Smooth muscle cell (in vitro differentiated cells): ENCODE measurements around the gene MXI1. TPM values are rescaled to one million over a fixed set of nuclear protein-coding genes. Genes with fewer than 3 reads are reported as not detected.

Source experiments
- DNase-seq: peaks from one replicate; lab custom pipeline; 2025; ENCODE audit not compliant: unreplicated experiment; lab: John Stamatoyannopoulos, UW
- H2AFZ ChIP-seq: fragments of 200-600 bp; sonication (generic); 2 replicates; pipeline ENCODE4 v1.6.0; 2016; ENCODE audit warnings: antibody characterized with exemption, low read depth, mild to moderate bottlenecking
- H3F3A ChIP-seq: fragments of 200-600 bp; sonication (generic); 2 replicates; pipeline ENCODE4 v1.6.0; 2017; ENCODE audit warnings: antibody characterized with exemption, low read depth
- H3K27ac ChIP-seq: fragments of 200-600 bp; sonication (generic); 2 replicates; pipeline ENCODE4 v1.5.1; 2016; ENCODE audit warnings: low read depth, mild to moderate bottlenecking
- H3K27me3 ChIP-seq: fragments of 200-600 bp; sonication (generic); 2 replicates; pipeline ENCODE4 v1.6.1; 2016; ENCODE audit warnings: low read depth, mild to moderate bottlenecking
- H3K36me3 ChIP-seq: fragments of 200-600 bp; sonication (generic); 2 replicates; pipeline ENCODE4 v1.5.1; 2016; ENCODE audit warnings: low read depth
- H3K4me1 ChIP-seq: fragments of 200-600 bp; sonication (generic); 2 replicates; pipeline ENCODE4 v1.5.1; 2016; ENCODE audit warnings: low read depth
- H3K4me2 ChIP-seq: fragments of 200-600 bp; sonication (generic); 2 replicates; pipeline ENCODE4 v1.6.0; 2016; ENCODE audit warnings: mild to moderate bottlenecking
- H3K4me3 ChIP-seq: fragments of 200-600 bp; sonication (generic); 2 replicates; pipeline ENCODE4 v1.5.1; 2016; ENCODE audit warnings: mild to moderate bottlenecking
- H3K79me2 ChIP-seq: fragments of 200-600 bp; sonication (generic); 2 replicates; pipeline ENCODE4 v1.6.0; 2016; ENCODE audit warnings: low read depth, mild to moderate bottlenecking
- H3K9ac ChIP-seq: fragments of 200-600 bp; sonication (generic); 2 replicates; pipeline ENCODE4 v1.6.0; 2016; ENCODE audit warnings: low read depth
- H3K9me3 ChIP-seq: fragments of 200-600 bp; sonication (generic); replicated peaks from 2 replicates; pipeline ENCODE4 v1.5.1; 2016; ENCODE audit warnings: low read depth
- H4K20me1 ChIP-seq: fragments of 200-600 bp; sonication (generic); 2 replicates; pipeline ENCODE4 v1.6.0; 2016; ENCODE audit warnings: low read depth
- CTCF ChIP-seq: fragments of 200-600 bp; sonication (generic); IDR thresholded peaks from 2 replicates; pipeline ENCODE4 v1.5.1; 2017; ENCODE audit warnings: borderline replicate concordance, mild to moderate bottlenecking, antibody characterized with exemption; ENCODE audit not compliant: insufficient read depth, poor library complexity, severe bottlenecking
- WGBS: methylation state at CpG from one replicate; pipeline ENCODE4 v1.1.7; 2016; ENCODE audit warnings: low lambda C conversion rate; 5-methylcytosine and 5-hydroxymethylcytosine counted together
- polyA plus RNA-seq: library from polyadenylated mRNA; unstranded; fragments of >200 nt; fragmentation: Nextera tagmentation; extraction: Ambion mirVana; gene quantifications from 2 replicates; pipeline ENCODE4 v1.2.1, GENCODE V29; 2016
- total RNA-seq: library from RNA; depleted of rRNA; stranded (reverse); fragments of >200 nt; gene quantifications from 2 replicates; pipeline ENCODE4 v1.2.3, GENCODE V29; 2014

MXI1 gene
- total and polyA plus RNA-seq, 2 experiments from 2014 or later, result 35.9 to 52.3 TPM

- H3F3A ChIP-seq, result no peaks in the 10 kb centered on the region
- no peak for DNase-seq
- H3K4me2 ChIP-seq, result no peak overlapping the region
Measured at GRCh38 chr10:110174816-110175215, 32.6 kb upstream of the MXI1 start.

GRCh38 chr10:110175406-110175805 lies 32.0 kb upstream of the MXI1 start:
- no peak overlapping the region for H3K27ac ChIP-seq
- peaks cover 21% of the 10 kb centered on the region for H3K27me3 ChIP-seq
- H3K4me1 ChIP-seq, result peaks cover 5% of the 10 kb centered on the region
- no peak overlapping the region for H3K9ac ChIP-seq
- TF ChIP-seq CTCF, result no peak
- H3K9me3 ChIP-seq, result no peaks in the 10 kb centered on the region
- H3K4me3 ChIP-seq, result no peak overlapping the region
- no peaks in the 10 kb centered on the region for H4K20me1 ChIP-seq
- H3K79me2 ChIP-seq, result no peaks in the 10 kb centered on the region
- H3K36me3 ChIP-seq, result no peaks in the 10 kb centered on the region
- no peak for DNase-seq
- no peak overlapping the region for H3K4me2 ChIP-seq
- H3F3A ChIP-seq, result no peaks in the 10 kb centered on the region
- no peak overlapping the region for H2AFZ ChIP-seq
- 71% methylated on average over 2 of the region's 2 CpGs for WGBS

More at GRCh38 chr10:110174816-110175215, 32.6 kb upstream of the MXI1 start:
- peaks cover 5% of the 10 kb centered on the region for H3K4me1 ChIP-seq
- no peaks in the 10 kb centered on the region for H3K36me3 ChIP-seq
- H3K4me3 ChIP-seq, result no peak overlapping the region
- no peaks in the 10 kb centered on the region for H3K79me2 ChIP-seq
- no peak overlapping the region for H2AFZ ChIP-seq
- H4K20me1 ChIP-seq, result no peaks in the 10 kb centered on the region
- no peak for TF ChIP-seq CTCF
- H3K9me3 ChIP-seq, result no peaks in the 10 kb centered on the region
- H3K9ac ChIP-seq, result no peak overlapping the region
- 80% methylated on average over 5 of the region's 5 CpGs for WGBS
- no peak overlapping the region for H3K27ac ChIP-seq
- H3K27me3 ChIP-seq, result peaks cover 27% of the 10 kb centered on the region

DNA sequence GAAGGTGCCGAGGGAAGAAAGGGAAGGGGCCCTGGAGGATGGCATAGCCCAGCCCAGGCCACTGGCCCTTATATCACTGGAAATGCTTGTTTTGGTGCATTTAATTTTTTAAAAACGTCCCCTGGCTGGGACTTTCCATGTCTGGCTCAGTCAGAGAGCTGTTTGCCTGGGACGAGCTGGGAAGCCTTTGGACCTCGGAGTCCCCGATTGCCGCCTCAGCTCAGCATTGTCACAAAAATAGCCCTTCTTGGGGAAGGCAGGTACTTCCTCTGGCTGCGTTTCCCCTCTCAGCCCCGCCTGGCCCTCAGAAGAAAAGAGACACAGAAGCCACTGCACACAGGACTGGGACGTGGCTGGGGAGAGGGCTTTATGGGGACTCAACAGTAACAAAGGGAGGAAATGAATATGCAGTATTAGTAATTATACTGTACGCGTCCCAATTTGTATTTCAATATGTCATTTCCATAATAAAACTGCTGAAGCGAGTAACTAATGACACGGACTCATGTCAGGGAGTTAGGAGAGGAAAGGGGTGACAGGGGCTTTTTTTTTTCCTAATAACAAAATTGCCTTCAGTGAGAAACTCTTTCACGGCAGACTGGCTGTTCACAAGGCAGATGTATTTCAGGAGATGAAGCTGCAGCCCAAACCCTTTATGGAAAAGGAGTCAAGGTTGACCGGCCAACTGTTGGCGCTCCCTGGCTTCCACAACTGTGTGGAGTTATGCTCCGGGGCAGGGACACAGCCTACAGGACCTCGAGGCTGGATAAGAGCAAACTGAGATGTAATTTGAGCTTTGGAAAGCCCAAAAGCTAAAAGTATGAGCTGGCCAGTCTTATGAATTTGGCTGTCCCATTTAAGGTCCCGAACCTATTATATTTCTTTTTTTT lies 31.0 kb upstream of the MXI1 start:
- 73% methylated on average over 19 of the region's 19 CpGs for WGBS
- Histone ChIP-seq H4K20me1 (no peaks in the 10 kb centered on the region), H3K9ac (no peak overlapping the region), H3K27ac (no peak overlapping the region), H3K36me3 (no peaks in the 10 kb centered on the region), H3K79me2 (no peaks in the 10 kb centered on the region), H3K9me3 (no peaks in the 10 kb centered on the region), H3K4me1 (no peaks in the 10 kb centered on the region), H3K4me3 (no peak overlapping the region), H3K4me2 (no peak overlapping the region), H3F3A (no peaks in the 10 kb centered on the region), H3K27me3 (peaks cover 11% of the 10 kb centered on the region), H2AFZ (no peak overlapping the region)
- no peak for TF ChIP-seq CTCF
- DNase-seq, result no peak
